Small intestine (tissue), 7 donors: ENCODE measurements around the gene ICA1L. TPM values are rescaled to one million over a fixed set of nuclear protein-coding genes. Genes with fewer than 3 reads are reported as not detected.

Source experiments
- DNase-seq, 2 donors: peaks; one replicate each; pipeline versions ENCODE4 v3.0.0 to v3.0.0-alpha.2; 2013
- FAIRE-seq: peaks from 2 replicates; lab custom pipeline; 2012; peaks lifted over from hg19 to GRCh38; lab: Jason Lieb, UNC
- H3K27ac ChIP-seq, 3 donors: one replicate each; pipeline ENCODE4 v1.5.1; 2013; ENCODE audit warnings: low read length in 2 of 3, mild to moderate bottlenecking in 2 of 3, control low read depth in 1 of 3, inconsistent platforms in 1 of 3, low read depth in 1 of 3, moderate library complexity in 1 of 3
- H3K27me3 ChIP-seq, 3 donors: one replicate each; pipeline ENCODE4 v1.6.1; 2013; ENCODE audit warnings: low read length in 3 of 3, inconsistent platforms in 1 of 3; ENCODE audit not compliant: control insufficient read depth in 3 of 3, insufficient read depth in 3 of 3
- H3K36me3 ChIP-seq, 3 donors: one replicate each; pipeline ENCODE4 v1.6.1; 2013; ENCODE audit warnings: low read length in 3 of 3, inconsistent platforms in 1 of 3, low read depth in 1 of 3, mild to moderate bottlenecking in 1 of 3, moderate library complexity in 1 of 3; ENCODE audit not compliant: control insufficient read depth in 3 of 3, insufficient read depth in 2 of 3
- H3K4me1 ChIP-seq, 3 donors: one replicate each; pipeline ENCODE4 v1.6.1; 2013; ENCODE audit warnings: low read length in 2 of 3, inconsistent platforms in 1 of 3, low read depth in 1 of 3, mild to moderate bottlenecking in 1 of 3, moderate library complexity in 1 of 3; ENCODE audit not compliant: control insufficient read depth in 3 of 3, insufficient read depth in 2 of 3
- H3K4me3 ChIP-seq, 3 donors: one replicate each; pipeline ENCODE4 v1.5.1; 2013; ENCODE audit warnings: low read length in 3 of 3, control low read depth in 1 of 3, inconsistent platforms in 1 of 3, low read depth in 1 of 3, mild to moderate bottlenecking in 1 of 3, moderate library complexity in 1 of 3
- H3K9me3 ChIP-seq, 2 donors: one replicate each; pipeline ENCODE4 v1.6.1; 2013; ENCODE audit warnings: low read depth in 1 of 2, low read length in 1 of 2; ENCODE audit not compliant: control insufficient read depth in 2 of 2, insufficient read depth in 1 of 2
- WGBS, 3 donors: extraction: QIAGEN DNeasy Blood & Tissue Kit; methylation state at CpG; one replicate each; pipeline ENCODE4 v1.1.7; 2013; 5-methylcytosine and 5-hydroxymethylcytosine counted together
- polyA plus RNA-seq, 4 donors: library from polyadenylated mRNA; stranded (reverse) in 3 of 4; unstranded in 1 of 4; fragments of 200-250 nt in 3 of 4; fragments of 120-200 nt in 1 of 4; gene quantifications; one replicate each; pipeline versions ENCODE4 v1.2.1 to v1.2.3, GENCODE V29; 2013
- donor health status: healthy with polysubstance abuse.
- donor health status: control.
- donor health status: control.
- donor health status: Bipolar disorder and iron deficiency.
- donor health status: healthy.

Gene ICA1L
- polyA plus RNA-seq, 4 donors = under 0.01 to 5.2 (median 0.67) TPM

GRCh38 chr2:202782940-202783558, 88.5 kb downstream of the ICA1L start:
- H3K27ac ChIP-seq = no peak overlapping the region
- 44 to 56% (median 51%) methylated on average over 3 of the region's 3 CpGs for WGBS, 3 donors
- FAIRE-seq (no peak), DNase-seq (no peak)
- no peak overlapping the region for H3K4me3 ChIP-seq
- H3K9me3 ChIP-seq = no peaks in the 10 kb centered on the region
- no peaks in the 10 kb centered on the region for H3K27me3 ChIP-seq
- peaks cover 0 to 16% (median 0%) of the 10 kb centered on the region in 3 donors for H3K36me3 ChIP-seq
- no peaks in the 10 kb centered on the region for H3K4me1 ChIP-seq

- H3K9me3 ChIP-seq = no peaks in the 10 kb centered on the region
- H3K4me3 ChIP-seq = no peak overlapping the region
- no peaks in the 10 kb centered on the region for H3K27me3 ChIP-seq
- FAIRE-seq = no peak
- peaks cover 0 to 19% (median 0%) of the 10 kb centered on the region in 3 donors for H3K36me3 ChIP-seq
- no peak for DNase-seq
- H3K4me1 ChIP-seq = no peaks in the 10 kb centered on the region
- no peak overlapping the region for H3K27ac ChIP-seq
Measured at GRCh38 chr2:202780514-202781021, 91.0 kb downstream of the ICA1L start.

- 58 to 65% (median 65%) methylated on average over 2 of the region's 2 CpGs for WGBS, 3 donors
- Histone ChIP-seq H3K9me3 (no peaks in the 10 kb centered on the region), H3K27me3 (no peaks in the 10 kb centered on the region), H3K36me3 (peaks cover 0 to 13% (median 3%) of the 10 kb centered on the region in 3 donors), H3K27ac (no peak overlapping the region), H3K4me3 (no peak overlapping the region), H3K4me1 (no peaks in the 10 kb centered on the region)
- peak in 1 of 2 donors; percentile 39 for DNase-seq
- no peak for FAIRE-seq
Measured at GRCh38 chr2:202778217-202778616, 93.3 kb downstream of the ICA1L start.

- Histone ChIP-seq H3K27ac (no peak overlapping the region), H3K9me3 (no peaks in the 10 kb centered on the region), H3K36me3 (peaks cover 0 to 16% (median 3%) of the 10 kb centered on the region in 3 donors), H3K4me3 (no peak overlapping the region), H3K27me3 (no peaks in the 10 kb centered on the region), H3K4me1 (peaks cover 0 to 4% (median 0%) of the 10 kb centered on the region in 3 donors)
- WGBS, 3 donors = 86 to 90% (median 89%) methylated on average over 37 of the region's 37 CpGs
- DNase-seq (no peak), FAIRE-seq (no peak)
Measured at GRCh38 chr2:202774104-202774503, 97.5 kb downstream of the ICA1L start.

- H3K27ac ChIP-seq = no peak overlapping the region
- no peak overlapping the region for H3K4me3 ChIP-seq
- H3K4me1 ChIP-seq = peaks cover 0 to 8% (median 0%) of the 10 kb centered on the region in 3 donors
- FAIRE-seq (peak; percentile 49), DNase-seq (peak; percentile 81)
- H3K27me3 ChIP-seq = no peaks in the 10 kb centered on the region
- 44 to 74% (median 58%) methylated on average over 6 of the region's 6 CpGs for WGBS, 3 donors
- peaks cover 0 to 16% (median 3%) of the 10 kb centered on the region in 3 donors for H3K36me3 ChIP-seq
- H3K9me3 ChIP-seq = no peaks in the 10 kb centered on the region
Measured at GRCh38 chr2:202773301-202773973, 98.1 kb downstream of the ICA1L start.

DNA sequence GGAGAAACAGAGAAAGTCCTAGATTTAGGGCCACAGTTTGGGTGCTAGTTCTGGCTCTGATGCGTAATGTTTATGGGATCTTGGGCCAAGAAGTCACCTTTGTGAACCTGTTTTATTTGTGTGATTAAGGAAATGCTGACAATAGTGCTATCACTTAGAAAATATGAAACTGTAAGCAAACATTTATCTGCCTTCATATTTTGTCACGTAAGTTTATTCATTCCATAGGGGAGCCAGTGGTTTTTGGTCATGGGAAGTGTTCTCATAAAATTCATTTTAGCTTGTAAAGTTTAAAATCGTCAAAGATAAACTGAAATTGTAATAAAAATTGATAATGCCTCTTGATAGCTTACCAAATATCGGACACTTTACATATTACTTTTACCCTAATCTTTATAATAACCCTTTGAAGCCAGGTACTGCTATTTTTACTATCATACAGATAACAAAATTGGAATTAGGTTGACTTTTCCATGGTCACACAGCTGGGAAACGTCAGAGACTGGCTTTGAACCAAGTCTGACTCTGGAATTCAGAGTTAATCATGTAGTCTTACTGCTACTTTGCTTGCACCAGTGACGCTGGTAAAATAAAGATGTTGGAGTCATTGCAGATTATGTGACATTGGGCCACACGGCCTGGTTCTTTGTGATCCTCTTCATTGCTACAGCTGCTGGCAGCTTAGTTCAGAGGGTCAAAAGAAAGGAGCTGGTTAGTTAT, 99.7 kb downstream of the ICA1L start:
- Histone ChIP-seq H3K9me3 (no peaks in the 10 kb centered on the region), H3K4me1 (peaks cover 0 to 8% (median 0%) of the 10 kb centered on the region in 3 donors), H3K36me3 (peaks cover 0 to 13% (median 3%) of the 10 kb centered on the region in 3 donors), H3K27me3 (no peaks in the 10 kb centered on the region), H3K27ac (no peak overlapping the region), H3K4me3 (no peak overlapping the region)
- no peak for FAIRE-seq
- WGBS, 3 donors = 24 to 56% (median 43%) methylated on average over 7 of the region's 7 CpGs
- DNase-seq = peak in 1 of 2 donors; percentile 35

DNA sequence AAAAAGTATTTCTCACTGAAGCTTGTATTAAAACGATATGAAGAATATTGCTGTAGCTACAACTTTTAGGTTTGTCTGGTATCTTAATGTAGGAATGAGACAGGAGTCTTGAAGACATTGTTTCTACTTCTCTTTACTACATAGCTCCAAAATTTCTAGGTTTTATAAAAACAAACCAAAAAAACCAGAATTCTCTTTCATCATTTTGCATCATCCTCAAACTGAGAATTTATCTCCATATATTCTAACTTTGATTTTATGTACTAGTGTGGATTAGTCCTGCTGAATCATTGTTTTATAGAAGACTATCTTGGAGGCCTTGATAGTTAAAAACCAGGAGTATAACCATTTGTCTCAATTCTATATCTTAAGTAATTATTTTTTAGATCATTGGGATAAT, 100.2 kb downstream of the ICA1L start:
- peaks cover 0 to 13% (median 3%) of the 10 kb centered on the region in 3 donors for H3K36me3 ChIP-seq
- no peak overlapping the region for H3K27ac ChIP-seq
- FAIRE-seq (no peak), DNase-seq (no peak)
- no peak overlapping the region for H3K4me3 ChIP-seq
- H3K27me3 ChIP-seq = no peaks in the 10 kb centered on the region
- peaks cover 0 to 8% (median 0%) of the 10 kb centered on the region in 3 donors for H3K4me1 ChIP-seq
- 89 to 94% (median 90%) methylated on average over 1 of the region's 1 CpG for WGBS, 3 donors
- H3K9me3 ChIP-seq = no peaks in the 10 kb centered on the region

GRCh38 chr2:202769201-202769600, 102.4 kb downstream of the ICA1L start:
- H3K9me3 ChIP-seq = no peaks in the 10 kb centered on the region
- H3K27ac ChIP-seq = no peak overlapping the region
- no peaks in the 10 kb centered on the region for H3K27me3 ChIP-seq
- no peak overlapping the region for H3K4me3 ChIP-seq
- peaks cover 0 to 15% (median 1%) of the 10 kb centered on the region in 3 donors for H3K36me3 ChIP-seq
- no peak for FAIRE-seq
- no peak for DNase-seq
- peaks cover 0 to 8% (median 0%) of the 10 kb centered on the region in 3 donors for H3K4me1 ChIP-seq
